Neural progenitor cell (in vitro differentiated cells): Measurements from ENCODE around the gene ACKR3.

Source experiments
- EZH2 ChIP-seq: fragments of 200-600 bp; sonication (generic); IDR thresholded peaks from 2 replicates; pipeline ENCODE4 v1.6.1; 2017; ENCODE audit warnings: antibody characterized with exemption, mild to moderate bottlenecking, moderate library complexity
- EZH2phosphoT487 ChIP-seq: fragments of 200-600 bp; sonication (generic); IDR thresholded peaks from 2 replicates; pipeline ENCODE4 v1.6.1; 2017; ENCODE audit warnings: antibody characterized with exemption
- TF ChIP-seq, protein P1 (sequence below): fragments of 200-600 bp; sonication (generic); IDR thresholded peaks from 2 replicates; pipeline ENCODE4 v1.5.1; 2017; ENCODE audit warnings: antibody characterized with exemption, mild to moderate bottlenecking

DNA sequence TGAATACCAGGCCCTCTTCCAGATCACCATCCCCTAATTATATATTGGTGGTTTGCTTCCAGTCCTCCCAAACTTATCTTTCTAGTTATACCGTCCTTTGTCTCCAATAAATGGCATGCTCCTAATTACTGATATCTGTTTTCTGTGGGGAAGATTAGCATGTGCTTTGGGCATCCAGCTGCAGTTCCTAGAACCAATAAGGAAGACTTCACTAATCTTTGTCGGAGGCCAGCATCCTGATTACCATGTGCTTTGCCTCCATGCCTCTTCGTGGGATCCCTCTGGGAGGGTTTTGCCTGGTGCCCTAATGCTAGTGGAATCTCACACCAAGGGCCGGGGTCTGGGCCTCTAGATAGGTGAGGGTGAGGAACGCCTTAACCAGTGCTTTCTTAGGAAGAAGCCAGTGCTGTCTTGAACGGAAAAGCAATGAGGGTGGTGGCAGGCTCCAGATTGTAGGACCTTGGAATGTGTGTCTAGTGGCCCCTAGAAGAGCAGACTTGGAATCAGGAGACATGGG lies 47.7 kb downstream of the ACKR3 start:
- TF ChIP-seq, protein P1, sequence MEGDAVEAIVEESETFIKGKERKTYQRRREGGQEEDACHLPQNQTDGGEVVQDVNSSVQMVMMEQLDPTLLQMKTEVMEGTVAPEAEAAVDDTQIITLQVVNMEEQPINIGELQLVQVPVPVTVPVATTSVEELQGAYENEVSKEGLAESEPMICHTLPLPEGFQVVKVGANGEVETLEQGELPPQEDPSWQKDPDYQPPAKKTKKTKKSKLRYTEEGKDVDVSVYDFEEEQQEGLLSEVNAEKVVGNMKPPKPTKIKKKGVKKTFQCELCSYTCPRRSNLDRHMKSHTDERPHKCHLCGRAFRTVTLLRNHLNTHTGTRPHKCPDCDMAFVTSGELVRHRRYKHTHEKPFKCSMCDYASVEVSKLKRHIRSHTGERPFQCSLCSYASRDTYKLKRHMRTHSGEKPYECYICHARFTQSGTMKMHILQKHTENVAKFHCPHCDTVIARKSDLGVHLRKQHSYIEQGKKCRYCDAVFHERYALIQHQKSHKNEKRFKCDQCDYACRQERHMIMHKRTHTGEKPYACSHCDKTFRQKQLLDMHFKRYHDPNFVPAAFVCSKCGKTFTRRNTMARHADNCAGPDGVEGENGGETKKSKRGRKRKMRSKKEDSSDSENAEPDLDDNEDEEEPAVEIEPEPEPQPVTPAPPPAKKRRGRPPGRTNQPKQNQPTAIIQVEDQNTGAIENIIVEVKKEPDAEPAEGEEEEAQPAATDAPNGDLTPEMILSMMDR, result no peak
- TF ChIP-seq EZH2phosphoT487 (no peak), EZH2 (no peak)
